IPS DF 19.7 (cell line): ENCODE measurements around the gene RBM33.
"Not testable (repeated sequence)": the region's sequence is repeated elsewhere in the genome, so short reads cannot be mapped to it uniquely, and the experiment has no call there.

Experiments used
- DNase-seq: peaks from one replicate; pipeline ENCODE4 v3.0.0-alpha.2; 2013; ENCODE audit warnings: low read depth, low spot score

The RBM33 gene

DNA sequence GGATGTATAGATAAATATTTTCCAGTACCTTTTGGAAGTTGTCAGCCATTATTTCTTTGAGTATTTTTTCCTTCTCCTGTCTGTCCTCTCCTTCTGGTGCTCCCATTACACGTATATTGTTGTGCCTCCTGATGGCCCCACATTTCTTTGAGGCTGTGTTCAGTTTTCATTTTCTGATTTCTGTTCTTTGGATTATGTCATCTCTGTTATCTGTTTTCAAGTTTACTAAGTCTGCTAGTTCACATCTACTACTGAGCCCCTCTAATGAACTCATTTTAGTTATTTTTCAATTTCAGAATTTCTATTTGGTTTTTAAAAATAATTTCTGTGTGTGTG is 16.3 kb downstream of the RBM33 start:
- no peak for DNase-seq

DNA sequence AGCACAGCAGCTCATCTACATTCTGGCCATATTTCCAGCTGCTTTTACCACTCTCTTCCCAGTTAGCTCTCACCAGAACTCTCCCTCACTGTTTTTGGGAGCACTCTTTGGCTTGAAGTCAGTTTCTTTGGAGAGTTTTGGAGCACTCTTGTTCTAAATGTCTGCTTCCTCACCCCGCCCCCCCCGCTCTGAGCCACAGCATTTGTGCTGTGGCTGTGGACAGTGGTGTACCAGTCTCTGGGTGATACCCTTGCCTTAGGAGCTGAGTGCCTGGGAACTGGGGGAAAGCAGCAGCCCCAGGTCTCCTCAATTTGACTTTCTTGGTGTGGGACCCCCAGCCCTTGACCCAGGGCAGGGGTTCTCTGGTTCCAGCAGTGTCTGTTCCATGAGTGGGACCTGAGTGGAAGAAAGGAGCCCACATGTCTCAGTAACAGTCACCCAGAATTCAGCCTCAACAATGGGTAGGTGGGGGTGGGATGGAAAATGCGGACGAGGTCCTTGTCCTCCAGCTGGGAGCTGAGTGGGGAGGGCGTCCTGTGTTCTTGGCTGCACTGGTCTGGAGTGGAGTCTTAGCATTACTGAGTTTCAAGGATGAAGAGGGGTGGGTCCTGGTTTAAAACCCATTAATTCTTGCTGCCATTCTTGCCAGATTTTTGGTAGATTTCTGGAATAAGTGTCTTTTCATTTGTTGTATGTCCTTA is 18.0 kb downstream of the RBM33 start:
- DNase-seq, result no peak

- no peak for DNase-seq
These were observed 19.5 kb downstream of the RBM33 start for GRCh38 chr7:155663937-155664336.

DNA sequence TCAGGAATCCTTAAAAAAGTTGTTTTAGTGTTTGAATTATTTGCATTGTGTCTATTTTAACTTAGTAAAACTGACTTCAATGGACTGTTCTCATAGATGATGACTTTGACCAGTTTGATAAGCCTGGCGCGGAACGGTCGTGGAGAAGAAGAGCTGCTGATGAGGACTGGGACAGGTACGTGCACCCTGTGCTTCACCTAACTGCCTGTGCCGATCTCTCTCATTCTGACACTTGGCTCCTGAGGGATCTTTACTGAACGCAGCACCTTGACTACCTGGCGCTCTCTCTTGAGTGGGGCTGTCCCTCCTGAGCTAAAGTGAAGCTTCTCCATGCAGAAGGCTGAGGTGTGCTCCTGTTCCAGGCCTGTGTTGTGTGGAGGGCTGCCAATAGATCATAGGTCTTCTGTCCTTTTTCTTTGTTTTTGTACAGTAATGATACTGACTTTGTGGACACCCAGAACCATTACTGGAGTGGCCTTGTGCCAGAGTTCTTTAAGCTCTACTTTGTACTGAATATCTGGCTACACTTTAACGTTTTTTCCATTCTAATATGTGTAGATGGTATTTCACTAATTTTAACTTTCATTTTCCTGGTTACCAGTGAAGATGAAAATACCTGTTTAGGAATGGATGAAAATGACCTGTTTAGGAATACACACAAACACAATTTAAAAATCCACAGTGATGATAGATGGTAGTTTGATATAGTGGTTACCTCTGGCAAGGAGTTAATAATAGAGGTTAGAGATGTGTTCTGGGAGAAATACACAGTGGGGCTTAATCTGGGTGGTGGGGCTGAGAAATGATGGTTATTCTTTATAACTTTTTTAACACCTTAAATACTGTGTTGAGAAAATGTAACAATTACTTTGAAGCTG is 20.9 kb downstream of the RBM33 start:
- no peak for DNase-seq

DNA sequence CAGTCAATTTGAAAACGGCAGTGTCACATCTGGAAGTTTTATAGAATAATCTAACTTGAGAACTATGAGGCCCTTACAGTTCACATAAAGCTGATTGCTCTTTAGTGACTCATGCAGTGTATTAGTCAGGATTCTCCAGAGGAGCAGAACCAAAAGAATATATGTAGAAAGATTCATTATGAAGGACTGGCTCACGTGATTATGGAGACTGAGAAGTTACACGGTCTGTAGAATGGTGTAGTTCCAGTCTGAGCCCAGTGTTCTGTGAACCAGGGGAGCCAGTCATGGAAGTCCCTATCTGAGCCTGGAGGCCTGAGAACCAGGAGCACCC is 21.5 kb downstream of the RBM33 start:
- no peak for DNase-seq

GRCh38 chr7:155667241-155667829 is 22.9 kb downstream of the RBM33 start:
- DNase-seq, result no peak

DNA sequence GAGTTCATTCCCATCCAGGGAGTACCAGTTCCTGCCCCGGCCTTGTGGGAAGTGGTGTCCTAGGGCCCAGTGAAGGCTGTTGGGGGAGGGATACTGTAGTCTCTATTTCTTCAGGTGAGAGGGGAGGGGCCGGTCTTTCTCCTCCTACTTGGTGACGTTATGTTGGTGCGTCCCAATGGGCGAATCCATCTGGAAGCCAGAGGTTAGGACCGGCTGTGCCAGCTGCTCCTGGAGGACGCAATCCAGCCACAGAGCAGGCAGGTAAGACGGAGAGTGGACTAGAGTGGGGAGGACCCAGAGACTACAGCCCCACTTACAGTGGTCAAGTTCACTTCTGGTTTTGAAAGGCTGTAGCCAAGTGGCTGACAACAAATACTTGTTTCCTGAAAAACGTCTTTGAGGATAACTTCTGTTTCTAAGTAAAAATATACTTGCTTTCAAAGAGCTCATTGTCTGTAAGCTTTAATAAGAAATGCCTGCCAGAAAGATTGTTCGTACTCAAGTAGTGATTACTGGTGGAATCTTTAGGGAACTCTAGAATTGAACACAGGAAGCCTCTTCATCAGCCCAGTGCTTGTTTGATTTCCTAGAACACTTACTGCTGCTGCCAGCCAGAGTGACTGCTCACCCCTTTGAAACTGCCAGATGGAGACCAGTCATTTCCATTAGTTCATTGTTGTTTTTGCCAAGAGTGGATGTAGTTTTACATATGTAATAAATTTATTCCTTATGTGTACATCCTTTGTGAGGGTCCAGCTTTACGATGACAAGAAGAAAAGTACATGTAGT is 25.4 kb downstream of the RBM33 start:
- peak; percentile 54 for DNase-seq

DNA sequence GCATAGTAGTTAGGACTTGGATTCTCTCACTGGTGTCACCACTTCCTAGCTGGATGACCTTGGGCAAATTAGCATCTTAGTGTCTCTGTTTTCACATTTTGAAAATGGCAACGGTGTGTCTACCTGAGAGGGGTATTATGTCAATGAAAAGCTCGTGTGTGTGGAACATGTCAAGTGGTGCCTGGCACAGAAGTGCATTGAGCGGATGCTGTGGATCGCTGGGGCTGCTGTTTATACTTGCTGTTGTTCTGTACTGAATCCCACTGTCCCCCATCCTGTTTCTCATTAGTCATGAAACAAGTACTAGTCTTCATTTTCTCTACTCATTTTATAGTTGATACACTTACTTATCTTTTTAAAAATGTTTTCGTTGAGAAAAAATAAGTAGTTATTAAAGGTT is 26.1 kb downstream of the RBM33 start:
- no peak for DNase-seq

DNA sequence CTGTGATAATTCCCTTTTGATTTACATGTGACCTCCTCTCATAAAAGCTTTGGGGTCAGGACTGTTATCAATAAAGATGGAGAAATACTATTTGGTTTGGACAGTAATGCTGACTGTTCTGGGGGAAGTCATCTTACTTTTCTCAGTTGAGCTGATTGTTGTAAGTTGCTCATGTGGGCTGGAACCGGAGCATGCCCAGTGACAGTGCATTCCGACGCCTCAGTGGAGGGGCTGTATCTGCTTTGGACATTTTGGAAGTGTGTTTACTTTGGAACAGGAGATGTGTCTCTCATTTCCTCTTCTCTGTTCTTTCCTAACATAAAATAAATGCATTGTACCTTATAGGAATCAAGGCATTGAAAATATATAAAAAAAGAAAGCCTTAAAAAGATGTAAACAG is 30.1 kb downstream of the RBM33 start:
- DNase-seq, result no peak

- no peak for DNase-seq
These were observed 31.6 kb downstream of the RBM33 start for GRCh38 chr7:155676052-155676451.

DNA sequence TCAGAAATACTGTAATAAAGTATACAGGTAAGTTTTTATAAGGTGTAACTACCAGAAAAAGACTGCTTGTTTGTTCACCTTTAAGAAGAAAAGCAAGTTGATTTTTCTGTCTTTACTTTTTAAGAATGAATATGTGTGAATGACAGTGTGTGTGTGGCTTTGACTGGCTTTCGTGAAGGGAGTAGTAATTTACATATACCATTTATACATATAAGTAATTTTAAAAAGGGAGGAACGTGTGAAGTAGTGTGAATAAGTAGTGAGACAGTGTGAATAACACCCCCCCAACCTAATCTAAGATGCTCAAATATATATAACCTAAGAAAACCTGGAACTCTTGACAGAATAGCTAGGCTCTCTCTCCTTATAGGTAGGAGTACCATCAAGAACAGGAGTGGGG is 33.2 kb downstream of the RBM33 start:
- DNase-seq, result no peak

DNA sequence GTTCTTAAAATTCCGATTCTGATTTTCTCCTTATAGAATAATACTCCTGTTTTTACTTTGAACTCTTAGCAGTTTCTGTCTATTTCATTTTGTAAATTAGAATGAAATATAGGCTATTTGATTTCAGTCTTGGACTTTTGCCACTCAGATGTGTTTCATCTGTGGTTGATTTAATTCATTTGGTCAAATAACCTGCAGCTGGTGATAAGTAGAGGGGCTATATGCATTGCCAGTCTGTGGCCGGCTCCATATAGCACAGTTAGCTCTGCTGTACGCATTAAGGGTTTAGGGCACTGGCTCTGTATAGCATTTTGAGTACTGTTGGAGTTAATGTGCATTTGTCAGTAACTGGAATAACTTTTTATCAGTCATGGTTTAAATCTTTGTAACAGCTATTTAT is 35.7 kb downstream of the RBM33 start:
- DNase-seq, result no peak

GRCh38 chr7:155680864-155681263 is 36.4 kb downstream of the RBM33 start:
- DNase-seq, result no peak

- no peak for DNase-seq
These were observed 37.2 kb downstream of the RBM33 start for GRCh38 chr7:155681663-155682062.

- DNase-seq, result no peak
These were observed 38.0 kb downstream of the RBM33 start for GRCh38 chr7:155682484-155682883.

DNA sequence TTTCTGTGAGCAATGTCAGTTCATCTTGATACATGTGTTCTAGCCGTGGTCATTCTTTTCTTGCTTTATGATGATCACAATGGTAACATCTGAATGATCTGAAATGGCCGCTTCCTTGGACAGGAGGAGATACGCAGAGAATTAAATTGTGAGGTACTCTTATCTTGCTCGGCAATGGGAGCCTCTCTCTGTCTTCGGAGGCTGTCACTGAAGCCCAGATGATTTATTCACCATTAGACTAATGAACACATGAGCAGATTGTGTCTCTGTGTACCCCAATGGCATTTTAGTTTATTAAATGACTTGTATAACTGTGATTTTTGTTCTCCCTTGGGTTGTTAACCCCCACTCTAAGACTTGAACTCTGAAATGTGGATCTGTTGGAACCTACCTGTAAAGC is 38.6 kb downstream of the RBM33 start:
- no peak for DNase-seq

DNA sequence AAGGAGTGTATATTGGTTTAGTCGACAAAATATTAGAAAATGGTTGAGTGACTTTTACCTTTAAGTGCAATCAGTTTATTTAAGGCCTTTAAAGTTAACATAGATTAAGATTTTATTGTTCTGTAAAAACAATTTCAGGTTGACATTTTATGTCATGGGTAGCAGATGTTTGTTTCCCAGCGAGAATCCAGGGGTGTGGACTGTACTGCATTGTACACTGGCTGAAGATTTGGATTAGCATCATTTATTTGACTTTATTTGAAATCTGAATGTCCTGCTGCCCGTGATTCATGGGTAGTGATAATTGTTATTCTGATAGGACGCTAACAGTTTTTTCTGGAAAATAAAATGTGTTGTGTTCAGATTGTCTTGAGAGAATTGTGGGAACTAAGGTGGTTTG is 39.3 kb downstream of the RBM33 start:
- DNase-seq, result no peak

GRCh38 chr7:155684543-155684942 is 40.1 kb downstream of the RBM33 start:
- DNase-seq, result no peak

DNA sequence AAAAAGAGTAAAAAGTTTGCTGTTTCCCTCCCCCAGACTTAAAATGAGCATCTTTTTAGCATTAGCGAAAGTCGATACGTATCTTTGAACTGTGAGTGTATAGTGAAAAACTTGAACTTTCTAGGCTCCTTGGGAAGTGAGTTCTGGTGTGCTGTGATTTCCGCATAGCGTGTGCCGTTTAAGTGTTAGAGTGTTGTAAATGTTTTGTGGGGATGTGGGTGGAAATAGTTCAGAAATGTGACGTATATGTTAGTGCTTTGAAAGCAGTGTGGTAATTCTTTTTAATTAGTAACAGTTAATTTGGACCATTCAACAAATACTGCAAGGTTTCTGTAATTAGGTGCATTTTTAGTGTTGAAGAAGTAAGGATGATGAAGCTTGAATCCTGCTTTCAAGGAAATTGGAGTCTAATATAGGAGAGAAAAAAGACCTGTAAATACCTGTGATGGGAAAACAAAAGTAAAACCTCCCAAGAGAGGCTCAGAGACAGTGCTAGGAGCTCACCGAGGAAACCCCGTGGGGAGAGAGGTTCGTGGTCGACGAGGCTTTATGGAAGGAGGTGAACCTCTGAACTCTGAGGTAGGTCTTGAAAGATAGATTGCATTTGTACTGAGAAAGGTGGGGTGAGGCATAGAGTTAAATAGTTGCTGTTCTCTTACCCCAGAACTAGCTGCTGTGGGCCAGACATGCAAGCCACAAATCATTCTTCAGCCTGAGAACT is 40.8 kb downstream of the RBM33 start:
- DNase-seq, result no peak

DNA sequence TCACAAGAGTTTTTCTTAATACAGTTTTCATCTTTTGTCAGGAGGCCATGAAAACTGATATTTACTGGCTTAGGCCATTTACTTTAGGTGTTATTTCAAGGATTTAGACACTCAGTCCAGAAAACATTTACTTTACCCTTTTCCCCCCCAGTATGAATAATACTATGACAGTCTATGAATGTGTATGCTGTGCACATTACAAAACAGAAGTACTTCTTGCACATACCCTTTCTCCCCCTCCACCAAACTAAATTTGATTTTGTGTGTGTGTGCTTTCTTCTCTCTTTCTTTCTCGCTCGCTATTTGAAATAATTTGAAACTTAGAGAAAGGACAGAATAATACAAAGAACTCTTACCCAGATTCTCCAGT is 41.3 kb downstream of the RBM33 start:
- no peak for DNase-seq

- DNase-seq, result not testable (repeated sequence)
These were observed 42.3 kb downstream of the RBM33 start for GRCh38 chr7:155686620-155687324.
